Occipital lobe (tissue), 1 donor: Measurements from ENCODE around the gene RHOT2. TPM values are rescaled to one million over a fixed set of nuclear protein-coding genes. Genes with fewer than 3 reads are reported as not detected.

ENCODE experiments used
- total RNA-seq: library from RNA; depleted of rRNA; stranded (reverse); fragments of >200 nt; gene quantifications from one replicate; pipeline ENCODE4 v1.2.3, GENCODE V29; 2014

The RHOT2 gene
- total RNA-seq, 1 donor from 2014 or later, result 20.9 TPM

Other genes starting within 250 kb of the RHOT2 start
- gene RAB11FIP3, start 242.5 kb upstream of the RHOT2 start, total RNA-seq, result 25.6 TPM
- gene CAPN15, start 140.4 kb upstream of the RHOT2 start, total RNA-seq, result 10.3 TPM
- gene PRR35, start 107.7 kb upstream of the RHOT2 start, total RNA-seq, result not detected
- gene NHLRC4, start 101.1 kb upstream of the RHOT2 start, total RNA-seq, result 0.31 TPM
- gene PIGQ, start 98.2 kb upstream of the RHOT2 start, total RNA-seq, result 18.1 TPM
- gene RAB40C, start 78.1 kb upstream of the RHOT2 start, total RNA-seq, result 24.2 TPM
- 0.47 TPM for gene WFIKKN1, start 37.1 kb upstream of the RHOT2 start, total RNA-seq
- 25.3 TPM for gene METTL26, start 31.8 kb upstream of the RHOT2 start, total RNA-seq
- 8.9 TPM for gene MCRIP2, start 26.3 kb upstream of the RHOT2 start, total RNA-seq
- 7.2 TPM for gene WDR90, start 18.8 kb upstream of the RHOT2 start, total RNA-seq
- gene RHBDL1, start 7.5 kb downstream of the RHOT2 start, total RNA-seq, result 1.4 TPM
- gene STUB1, start 12.3 kb downstream of the RHOT2 start, total RNA-seq, result 49.9 TPM
- gene JMJD8, start 16.2 kb downstream of the RHOT2 start, total RNA-seq, result 14.3 TPM
- gene WDR24, start 22.3 kb downstream of the RHOT2 start, total RNA-seq, result 3.0 TPM
- 3.7 TPM for gene FBXL16, start 37.7 kb downstream of the RHOT2 start, total RNA-seq
- 16.7 TPM for gene METRN, start 47.0 kb downstream of the RHOT2 start, total RNA-seq
- 11.5 TPM for gene ANTKMT, start 53.0 kb downstream of the RHOT2 start, total RNA-seq
- gene CCDC78, start 58.3 kb downstream of the RHOT2 start, total RNA-seq, result 4.2 TPM
- gene HAGHL, start 59.0 kb downstream of the RHOT2 start, total RNA-seq, result 7.0 TPM
- 48.8 TPM for gene CIAO3, start 72.9 kb downstream of the RHOT2 start, total RNA-seq
- not detected for gene MSLN, start 92.6 kb downstream of the RHOT2 start, total RNA-seq
- 11.2 TPM for gene RPUSD1, start 120.2 kb downstream of the RHOT2 start, total RNA-seq
- gene CHTF18, start 120.5 kb downstream of the RHOT2 start, total RNA-seq, result 8.9 TPM
- gene GNG13, start 132.6 kb downstream of the RHOT2 start, total RNA-seq, result not detected